Hepatocyte (in vitro differentiated cells): ENCODE data around the gene CRHR2.

ENCODE experiments used
- CTCF ChIP-seq: fragments of 200-600 bp; sonication (generic); IDR thresholded peaks from 2 replicates; pipeline ENCODE4 v1.5.1; 2016; ENCODE audit warnings: antibody characterized with exemption, mild to moderate bottlenecking; ENCODE audit not compliant: poor library complexity
- EZH2phosphoT487 ChIP-seq: fragments of 200-600 bp; sonication (generic); IDR thresholded peaks from one replicate; pipeline ENCODE4 v1.6.1; 2018; ENCODE audit warnings: antibody characterized with exemption, mild to moderate bottlenecking, low read depth, moderate library complexity; ENCODE audit not compliant: unreplicated experiment, severe bottlenecking

- TF ChIP-seq CTCF (no peak), EZH2phosphoT487 (no peak)
Observed at GRCh38 chr7:30714129-30714528, 31.9 kb upstream of the CRHR2 start.
